Stimulated activated CD8-positive, alpha-beta memory T cell treated with anti-CD3 and anti-CD28 coated beads, Interleukin-15, amount 100 ng/mL, for 1 hour (primary cell): Measurements from ENCODE around the gene PLCD4.

Experiments used
- DNase-seq: peaks from one replicate; pipeline ENCODE4 v3.0.0-alpha.2; 2020; ENCODE audit warnings: low read depth

Gene PLCD4

GRCh38 chr2:218664653-218665052, 57.0 kb downstream of the PLCD4 start:
- no peak for DNase-seq

- no peak for DNase-seq
Measured at GRCh38 chr2:218671097-218671653, 63.5 kb downstream of the PLCD4 start.

- peak; percentile 56 for DNase-seq
Measured at GRCh38 chr2:218671654-218672566, 64.2 kb downstream of the PLCD4 start, which contains the start of the genes RNF25 and STK36. RNF25 (minus strand) TSS chr2:218672002; CDS start chr2:218671970, 32 bp downstream. STK36 (plus strand) TSS chr2:218672086; CDS start chr2:218672830, 744 bp downstream.

GRCh38 chr2:218679119-218679518, 71.4 kb downstream of the PLCD4 start:
- DNase-seq: no peak

GRCh38 chr2:218680061-218680460, 72.4 kb downstream of the PLCD4 start:
- DNase-seq: no peak
